Peyer's patch (tissue), 4 donors: ENCODE data around the gene NR1I3.

ENCODE experiments used
- CTCF ChIP-seq, 6 experiments: fragments of 450-650 bp in 4 of 6; fragments of 200-600 bp in 2 of 6; sonication (generic) in 1 of 6; IDR thresholded peaks; one replicate each; pipeline ENCODE4 v1.5.1; 2017 to 2019; ENCODE audit warnings: antibody characterized with exemption in 6 of 6, mild to moderate bottlenecking in 3 of 6, moderate library complexity in 1 of 6
- POLR2A ChIP-seq, 2 donors: fragments of 450-650 bp; IDR thresholded peaks; one replicate each; pipeline ENCODE4 v1.5.1; 2017; ENCODE audit warnings: antibody characterized with exemption in 2 of 2, mild to moderate bottlenecking in 2 of 2, moderate library complexity in 2 of 2

GRCh38 chr1:161185732-161186311, 52.2 kb downstream of the NR1I3 start:
- TF ChIP-seq CTCF (IDR thresholded peaks at IDR 0.05): no peak
- no peak for TF ChIP-seq POLR2A (IDR thresholded peaks at IDR 0.05)
